Measurements from ENCODE around the gene BCAS3.
A peak's percentile ranks its signal among the peaks of the same experiment; 100 is the strongest.
"Not testable (repeated sequence)": the region's sequence is repeated elsewhere in the genome, so short reads cannot be mapped to it uniquely, and the experiment has no call there.

The BCAS3 gene

GRCh38 chr17:61225178-61225882 lies 547.7 kb downstream of the BCAS3 start:
- DNase-seq (ENCODE audit: low read depth), result no peak

- DNase-seq (ENCODE audit: low read depth), result no peak
Observed at GRCh38 chr17:61227866-61228265, 550.2 kb downstream of the BCAS3 start.

- DNase-seq (ENCODE audit: low read depth), result no peak
Observed at GRCh38 chr17:61230461-61230860, 552.8 kb downstream of the BCAS3 start.

GRCh38 chr17:61230972-61231820 lies 553.5 kb downstream of the BCAS3 start:
- DNase-seq (ENCODE audit: low read depth), result no peak

GRCh38 chr17:61232871-61233270 lies 555.2 kb downstream of the BCAS3 start:
- no peak for DNase-seq (ENCODE audit: low read depth)

- DNase-seq (ENCODE audit: low read depth), result no peak
Observed at GRCh38 chr17:61233991-61234750, 556.5 kb downstream of the BCAS3 start.

- no peak for DNase-seq (ENCODE audit: low read depth)
Observed at GRCh38 chr17:61235001-61235826, 557.6 kb downstream of the BCAS3 start.

- peak; percentile 75 for DNase-seq (ENCODE audit: low read depth)
Observed at GRCh38 chr17:61235827-61236197, 558.2 kb downstream of the BCAS3 start.

- DNase-seq (ENCODE audit: low read depth), result no peak
Observed at GRCh38 chr17:61237275-61237674, 559.6 kb downstream of the BCAS3 start.

GRCh38 chr17:61238455-61238933 lies 560.8 kb downstream of the BCAS3 start:
- DNase-seq (ENCODE audit: low read depth), result no peak

GRCh38 chr17:61239327-61239726 lies 561.7 kb downstream of the BCAS3 start:
- DNase-seq (ENCODE audit: low read depth), result no peak

- no peak for DNase-seq (ENCODE audit: low read depth)
Observed at GRCh38 chr17:61239953-61240352, 562.3 kb downstream of the BCAS3 start.

- DNase-seq (ENCODE audit: low read depth), result no peak
Observed at GRCh38 chr17:61240851-61241468, 563.3 kb downstream of the BCAS3 start.

- DNase-seq (ENCODE audit: low read depth), result not testable (repeated sequence)
Observed at GRCh38 chr17:61244988-61245387, 567.3 kb downstream of the BCAS3 start.

GRCh38 chr17:61245706-61246135 lies 568.1 kb downstream of the BCAS3 start:
- DNase-seq (ENCODE audit: low read depth), result no peak

- peak; percentile 83 for DNase-seq (ENCODE audit: low read depth)
Observed at GRCh38 chr17:61247439-61247838, 569.8 kb downstream of the BCAS3 start.

- DNase-seq (ENCODE audit: low read depth), result no peak
Observed at GRCh38 chr17:61248399-61248798, 570.7 kb downstream of the BCAS3 start.

- no peak for DNase-seq (ENCODE audit: low read depth)
Observed at GRCh38 chr17:61249649-61250299, 572.1 kb downstream of the BCAS3 start.

GRCh38 chr17:61250335-61250890 lies 572.8 kb downstream of the BCAS3 start:
- peak; percentile 95 for DNase-seq (ENCODE audit: low read depth)

Data from amniotic epithelial cell (primary cell).